Measurements from ENCODE around the gene BMP6. TPM values are rescaled to one million over a fixed set of nuclear protein-coding genes. Genes with fewer than 3 reads are reported as not detected.

The BMP6 gene
- total RNA-seq, 1 experiment from 2014 or later = 1.6 TPM

DNA sequence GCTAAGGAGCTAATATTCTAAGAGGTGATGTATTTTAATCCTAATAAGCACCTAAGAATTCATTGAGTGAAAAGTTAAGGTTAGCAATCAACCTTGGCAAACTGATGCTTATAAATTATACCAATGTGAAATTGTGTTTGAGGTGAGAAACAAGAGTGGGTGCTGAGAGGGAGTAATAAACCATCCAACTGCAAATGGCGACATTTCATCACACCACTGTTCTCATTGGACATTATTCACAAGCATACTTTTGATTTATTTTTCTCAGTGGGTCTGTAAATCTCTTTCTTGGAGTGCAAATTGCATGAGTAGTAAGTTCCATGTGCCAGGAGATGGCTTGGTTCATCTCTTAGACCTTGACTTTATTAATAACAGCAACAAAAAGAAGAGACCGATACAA lies 71.5 kb downstream of the BMP6 start:
- no peak overlapping the region for H2AFZ ChIP-seq (ENCODE audit: low read depth, low read length, poor library complexity, severe bottlenecking)
- H3K9ac ChIP-seq (ENCODE audit: low read length) = no peak overlapping the region
- H3K9me3 ChIP-seq (ENCODE audit: control insufficient read depth in 1 of 2, insufficient read depth in 1 of 2, low read depth in 1 of 2, low read length in 2 of 2) = no peaks in the 10 kb centered on the region
- ChIA-PET POLR2A (no interaction called here), RAD21 (ENCODE audit: low non-redundant PET in 1 of 2, low total read pairs in 2 of 2, uncharacterized antibody in 2 of 2, unreplicated experiment in 2 of 2) (no interaction called here), CTCF (no interaction called here)
- TF ChIP-seq ZFX (IDR thresholded peaks at IDR 0.05) = no peak
- no peak for TF ChIP-seq POLR2A (IDR thresholded peaks at IDR 0.05; ENCODE audit: borderline replicate concordance, extremely low read depth, insufficient read depth, insufficient read length)
- TF ChIP-seq, protein P1, sequence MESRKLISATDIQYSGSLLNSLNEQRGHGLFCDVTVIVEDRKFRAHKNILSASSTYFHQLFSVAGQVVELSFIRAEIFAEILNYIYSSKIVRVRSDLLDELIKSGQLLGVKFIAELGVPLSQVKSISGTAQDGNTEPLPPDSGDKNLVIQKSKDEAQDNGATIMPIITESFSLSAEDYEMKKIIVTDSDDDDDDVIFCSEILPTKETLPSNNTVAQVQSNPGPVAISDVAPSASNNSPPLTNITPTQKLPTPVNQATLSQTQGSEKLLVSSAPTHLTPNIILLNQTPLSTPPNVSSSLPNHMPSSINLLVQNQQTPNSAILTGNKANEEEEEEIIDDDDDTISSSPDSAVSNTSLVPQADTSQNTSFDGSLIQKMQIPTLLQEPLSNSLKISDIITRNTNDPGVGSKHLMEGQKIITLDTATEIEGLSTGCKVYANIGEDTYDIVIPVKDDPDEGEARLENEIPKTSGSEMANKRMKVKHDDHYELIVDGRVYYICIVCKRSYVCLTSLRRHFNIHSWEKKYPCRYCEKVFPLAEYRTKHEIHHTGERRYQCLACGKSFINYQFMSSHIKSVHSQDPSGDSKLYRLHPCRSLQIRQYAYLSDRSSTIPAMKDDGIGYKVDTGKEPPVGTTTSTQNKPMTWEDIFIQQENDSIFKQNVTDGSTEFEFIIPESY (IDR thresholded peaks at IDR 0.05; ENCODE audit: extremely low read depth, insufficient replicate concordance, low read length) = no peak
- TF ChIP-seq EZH2 (IDR thresholded peaks at IDR 0.05) = no peak
- no peak for TF ChIP-seq CTCF (IDR thresholded peaks at IDR 0.05 in 2 of 3, conservative IDR thresholded peaks at IDR 0.05 in 1 of 3; ENCODE audit: borderline replicate concordance in 1 of 3, insufficient read depth in 1 of 3, low read depth in 2 of 3, low read length in 2 of 3)
- TF ChIP-seq CBX3 (IDR thresholded peaks at IDR 0.05; ENCODE audit: low read depth) = no peak
- no peak for TF ChIP-seq TCF7L2 (IDR thresholded peaks at IDR 0.05; ENCODE audit: borderline replicate concordance, extremely low read depth, insufficient read depth, insufficient read length)
- H3K79me2 ChIP-seq (ENCODE audit: insufficient read depth, low read length) = no peaks in the 10 kb centered on the region
- intact Hi-C loops (cut with micrococcal nuclease) = no loop called here
- no peaks in the 10 kb centered on the region for H4K20me1 ChIP-seq (ENCODE audit: insufficient read depth)
- BruUV-seq (replicated peaks) = no TSS peak
- DNase-seq (ENCODE audit: low read depth, low spot score) (no peak), ATAC-seq (no peak)
- H3K4me2 ChIP-seq (ENCODE audit: low read length) = no peak overlapping the region
- no peak overlapping the region for H3K4me3 ChIP-seq (replicated peaks in 1 of 2; ENCODE audit: low read depth in 1 of 2, low read length in 2 of 2)
- no peaks in the 10 kb centered on the region for H3K4me1 ChIP-seq (ENCODE audit: control insufficient read depth in 1 of 2, insufficient read depth in 2 of 2, low read length in 2 of 2)
- peaks cover 17% of the 10 kb centered on the region; the same call in 1 of the 2 replicates for H3K27me3 ChIP-seq (ENCODE audit: insufficient read depth, low read length)
- H3K36me3 ChIP-seq (ENCODE audit: control insufficient read depth in 1 of 2, insufficient read depth in 2 of 2, low read length in 2 of 2) = no peaks in the 10 kb centered on the region
- H3K27ac ChIP-seq (ENCODE audit: low read depth, low read length) = no peak overlapping the region
- no peaks in the 10 kb centered on the region for H3K9me2 ChIP-seq (ENCODE audit: insufficient read depth)

Measured in HCT116 (cell line).